ENCODE measurements around the gene TNFRSF4. TPM values are rescaled to one million over a fixed set of nuclear protein-coding genes. Genes with fewer than 3 reads are reported as not detected.

Gene TNFRSF4
- total and polyA plus RNA-seq, 9 of the 15 experiments (the other 6 are each of a cell fraction or from before 2014, with no cell fraction given) = 0.07 to 0.44 (median 0.19) TPM; not detected in 5

DNA sequence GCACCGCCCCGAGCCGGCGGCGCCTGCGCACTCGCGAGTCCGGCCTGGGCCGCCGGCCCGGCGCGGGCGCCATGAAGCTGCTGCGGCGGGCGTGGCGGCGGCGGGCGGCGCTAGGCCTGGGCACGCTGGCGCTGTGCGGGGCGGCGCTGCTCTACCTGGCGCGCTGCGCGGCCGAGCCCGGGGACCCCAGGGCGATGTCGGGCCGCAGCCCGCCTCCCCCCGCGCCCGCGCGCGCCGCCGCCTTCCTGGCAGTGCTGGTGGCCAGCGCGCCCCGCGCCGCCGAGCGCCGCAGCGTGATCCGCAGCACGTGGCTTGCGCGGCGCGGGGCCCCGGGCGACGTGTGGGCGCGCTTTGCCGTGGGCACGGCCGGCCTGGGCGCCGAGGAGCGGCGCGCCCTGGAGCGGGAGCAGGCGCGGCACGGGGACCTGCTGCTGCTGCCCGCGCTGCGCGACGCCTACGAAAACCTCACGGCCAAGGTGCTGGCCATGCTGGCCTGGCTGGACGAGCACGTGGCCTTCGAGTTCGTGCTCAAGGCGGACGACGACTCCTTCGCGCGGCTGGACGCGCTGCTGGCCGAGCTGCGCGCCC is 18.3 kb upstream of the TNFRSF4 start, which contains the start of gene B3GALT6 (continued):
- no peak for TF ChIP-seq TBL1XR1 (IDR thresholded peaks at IDR 0.05; ENCODE audit: low read length in 2 of 2)
- TF ChIP-seq, protein P1, sequence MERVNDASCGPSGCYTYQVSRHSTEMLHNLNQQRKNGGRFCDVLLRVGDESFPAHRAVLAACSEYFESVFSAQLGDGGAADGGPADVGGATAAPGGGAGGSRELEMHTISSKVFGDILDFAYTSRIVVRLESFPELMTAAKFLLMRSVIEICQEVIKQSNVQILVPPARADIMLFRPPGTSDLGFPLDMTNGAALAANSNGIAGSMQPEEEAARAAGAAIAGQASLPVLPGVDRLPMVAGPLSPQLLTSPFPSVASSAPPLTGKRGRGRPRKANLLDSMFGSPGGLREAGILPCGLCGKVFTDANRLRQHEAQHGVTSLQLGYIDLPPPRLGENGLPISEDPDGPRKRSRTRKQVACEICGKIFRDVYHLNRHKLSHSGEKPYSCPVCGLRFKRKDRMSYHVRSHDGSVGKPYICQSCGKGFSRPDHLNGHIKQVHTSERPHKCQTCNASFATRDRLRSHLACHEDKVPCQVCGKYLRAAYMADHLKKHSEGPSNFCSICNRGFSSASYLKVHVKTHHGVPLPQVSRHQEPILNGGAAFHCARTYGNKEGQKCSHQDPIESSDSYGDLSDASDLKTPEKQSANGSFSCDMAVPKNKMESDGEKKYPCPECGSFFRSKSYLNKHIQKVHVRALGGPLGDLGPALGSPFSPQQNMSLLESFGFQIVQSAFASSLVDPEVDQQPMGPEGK (CRISPR knock-in tag; IDR thresholded peaks at IDR 0.05; ENCODE audit: borderline replicate concordance) = no peak
- TF ChIP-seq EZH2 (IDR thresholded peaks at IDR 0.05; ENCODE audit: borderline replicate concordance, low read depth, low read length) = no peak
- TF ChIP-seq MCM3 (IDR thresholded peaks at IDR 0.05) = no peak
- no peak for TF ChIP-seq TAF7 (tag; IDR thresholded peaks at IDR 0.05)
- TF ChIP-seq GATAD2B (IDR thresholded peaks at IDR 0.05; ENCODE audit: borderline replicate concordance) = peak; percentile 35; the same call in 1 of the 2 replicates
- TF ChIP-seq GTF2A2 (tag; IDR thresholded peaks at IDR 0.05) = peak; percentile 74
- no peak for TF ChIP-seq ASH1L (IDR thresholded peaks at IDR 0.05; ENCODE audit: borderline replicate concordance, low read depth, partially characterized antibody)
- no peak for TF ChIP-seq MYBL2 (IDR thresholded peaks at IDR 0.05; ENCODE audit: low read depth)
- TF ChIP-seq MYBL2 (CRISPR knock-in tag; IDR thresholded peaks at IDR 0.05; ENCODE audit: borderline replicate concordance) = no peak
- TF ChIP-seq E2F3 (CRISPR knock-in tag; IDR thresholded peaks at IDR 0.05) = no peak; the same call in 1 of the 2 replicates
- TF ChIP-seq, protein P2, sequence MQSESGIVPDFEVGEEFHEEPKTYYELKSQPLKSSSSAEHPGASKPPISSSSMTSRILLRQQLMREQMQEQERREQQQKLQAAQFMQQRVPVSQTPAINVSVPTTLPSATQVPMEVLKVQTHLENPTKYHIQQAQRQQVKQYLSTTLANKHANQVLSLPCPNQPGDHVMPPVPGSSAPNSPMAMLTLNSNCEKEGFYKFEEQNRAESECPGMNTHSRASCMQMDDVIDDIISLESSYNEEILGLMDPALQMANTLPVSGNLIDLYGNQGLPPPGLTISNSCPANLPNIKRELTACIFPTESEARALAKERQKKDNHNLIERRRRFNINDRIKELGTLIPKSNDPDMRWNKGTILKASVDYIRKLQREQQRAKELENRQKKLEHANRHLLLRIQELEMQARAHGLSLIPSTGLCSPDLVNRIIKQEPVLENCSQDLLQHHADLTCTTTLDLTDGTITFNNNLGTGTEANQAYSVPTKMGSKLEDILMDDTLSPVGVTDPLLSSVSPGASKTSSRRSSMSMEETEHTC (IDR thresholded peaks at IDR 0.05) = no peak
- no peak for TF ChIP-seq SLC30A9 (CRISPR knock-in tag; IDR thresholded peaks at IDR 0.05)
- TF ChIP-seq XRCC4 (IDR thresholded peaks at IDR 0.05; ENCODE audit: extremely low read depth, insufficient read depth, insufficient read length) = no peak
- TF ChIP-seq, protein P3, sequence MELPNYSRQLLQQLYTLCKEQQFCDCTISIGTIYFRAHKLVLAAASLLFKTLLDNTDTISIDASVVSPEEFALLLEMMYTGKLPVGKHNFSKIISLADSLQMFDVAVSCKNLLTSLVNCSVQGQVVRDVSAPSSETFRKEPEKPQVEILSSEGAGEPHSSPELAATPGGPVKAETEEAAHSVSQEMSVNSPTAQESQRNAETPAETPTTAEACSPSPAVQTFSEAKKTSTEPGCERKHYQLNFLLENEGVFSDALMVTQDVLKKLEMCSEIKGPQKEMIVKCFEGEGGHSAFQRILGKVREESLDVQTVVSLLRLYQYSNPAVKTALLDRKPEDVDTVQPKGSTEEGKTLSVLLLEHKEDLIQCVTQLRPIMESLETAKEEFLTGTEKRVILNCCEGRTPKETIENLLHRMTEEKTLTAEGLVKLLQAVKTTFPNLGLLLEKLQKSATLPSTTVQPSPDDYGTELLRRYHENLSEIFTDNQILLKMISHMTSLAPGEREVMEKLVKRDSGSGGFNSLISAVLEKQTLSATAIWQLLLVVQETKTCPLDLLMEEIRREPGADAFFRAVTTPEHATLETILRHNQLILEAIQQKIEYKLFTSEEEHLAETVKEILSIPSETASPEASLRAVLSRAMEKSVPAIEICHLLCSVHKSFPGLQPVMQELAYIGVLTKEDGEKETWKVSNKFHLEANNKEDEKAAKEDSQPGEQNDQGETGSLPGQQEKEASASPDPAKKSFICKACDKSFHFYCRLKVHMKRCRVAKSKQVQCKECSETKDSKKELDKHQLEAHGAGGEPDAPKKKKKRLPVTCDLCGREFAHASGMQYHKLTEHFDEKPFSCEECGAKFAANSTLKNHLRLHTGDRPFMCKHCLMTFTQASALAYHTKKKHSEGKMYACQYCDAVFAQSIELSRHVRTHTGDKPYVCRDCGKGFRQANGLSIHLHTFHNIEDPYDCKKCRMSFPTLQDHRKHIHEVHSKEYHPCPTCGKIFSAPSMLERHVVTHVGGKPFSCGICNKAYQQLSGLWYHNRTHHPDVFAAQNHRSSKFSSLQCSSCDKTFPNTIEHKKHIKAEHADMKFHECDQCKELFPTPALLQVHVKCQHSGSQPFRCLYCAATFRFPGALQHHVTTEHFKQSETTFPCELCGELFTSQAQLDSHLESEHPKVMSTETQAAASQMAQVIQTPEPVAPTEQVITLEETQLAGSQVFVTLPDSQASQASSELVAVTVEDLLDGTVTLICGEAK (IDR thresholded peaks at IDR 0.05) = no peak
- TF ChIP-seq, protein P3 (CRISPR knock-in tag; IDR thresholded peaks at IDR 0.05) = peak; percentile 32; the same call in 1 of the 2 replicates

Measured in K562 (cell line).